NCI-H748 (cell line): Measurements from ENCODE around the gene MT1E.
A peak's percentile ranks its signal among the peaks of the same experiment; 100 is the strongest.

Experiments
- DNase-seq: peaks from one replicate; lab custom pipeline; 2025; ENCODE audit not compliant: unreplicated experiment; lab: John Stamatoyannopoulos, UW

Gene MT1E

GRCh38 chr16:56625943-56626654 lies 518 bp downstream of the MT1E start:
- DNase-seq, result no peak

- no peak for DNase-seq
These were observed 1.1 kb downstream of the MT1E start for GRCh38 chr16:56626685-56627084.

- DNase-seq, result no peak
These were observed 3.1 kb downstream of the MT1E start for GRCh38 chr16:56628486-56629350.

- DNase-seq, result no peak
These were observed 4.0 kb downstream of the MT1E start for GRCh38 chr16:56629531-56629930.

DNA sequence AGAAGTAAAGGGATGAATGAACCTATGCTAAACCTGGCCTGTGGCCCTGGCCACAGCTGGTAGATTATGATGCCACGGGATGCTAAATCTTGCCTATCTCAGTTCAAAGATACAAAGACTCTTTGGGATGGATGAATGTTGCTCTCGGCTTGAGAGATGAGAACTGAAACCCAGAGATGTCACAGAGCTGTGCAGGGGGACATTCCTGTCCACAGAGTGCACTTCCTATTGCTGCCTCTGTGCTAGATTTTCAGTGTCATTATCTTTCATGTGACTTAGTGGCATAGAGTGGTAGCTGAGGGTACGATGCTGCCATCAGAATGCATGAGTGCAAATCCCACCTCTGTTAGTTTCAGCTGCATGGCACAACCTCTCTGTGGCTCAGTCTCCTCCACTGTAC lies 4.6 kb downstream of the MT1E start:
- no peak for DNase-seq

- no peak for DNase-seq
These were observed 5.6 kb downstream of the MT1E start for GRCh38 chr16:56631197-56631596.

- no peak for DNase-seq
These were observed 6.2 kb downstream of the MT1E start for GRCh38 chr16:56631832-56632155.

DNA sequence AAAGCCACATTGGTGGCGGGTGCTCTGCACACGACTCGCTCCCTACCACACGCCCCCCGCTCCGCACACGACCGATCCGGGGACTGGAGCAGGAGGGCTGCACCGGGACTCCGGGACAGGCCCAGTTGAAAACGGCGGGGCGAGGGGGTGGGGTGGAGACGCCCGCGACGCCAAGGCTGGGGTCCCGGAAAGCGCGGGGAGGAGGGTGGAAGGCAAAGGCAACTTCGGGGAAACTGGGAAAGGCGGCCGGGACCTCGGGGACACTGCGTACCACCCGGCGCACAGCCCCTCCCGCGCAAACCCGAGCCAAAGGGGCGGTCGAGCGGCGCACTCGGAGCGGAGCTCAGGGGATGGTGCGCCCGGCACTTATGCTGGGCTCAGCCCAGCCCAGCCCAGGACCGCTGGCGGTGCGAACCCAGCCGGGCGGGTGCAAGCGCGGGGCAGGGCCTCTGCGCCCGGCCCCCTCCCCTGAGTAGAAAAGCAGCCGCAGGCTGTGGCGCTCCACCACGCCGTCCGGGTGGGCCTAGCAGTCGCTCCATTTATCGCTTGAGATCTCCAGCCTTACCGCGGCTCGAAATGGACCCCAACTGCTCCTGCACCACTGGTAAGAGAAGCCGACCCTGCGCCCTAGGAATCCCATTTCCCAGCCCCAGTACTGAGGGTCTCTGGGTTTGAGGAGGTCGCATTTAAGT lies 6.7 kb downstream of the MT1E start, which contains the start of gene MT1M:
TSS of gene MT1M (plus strand) at position 504 of the 692 bp plus-strand sequence. CDS start at position 577, 73 bp downstream.
- no peak for DNase-seq

DNA sequence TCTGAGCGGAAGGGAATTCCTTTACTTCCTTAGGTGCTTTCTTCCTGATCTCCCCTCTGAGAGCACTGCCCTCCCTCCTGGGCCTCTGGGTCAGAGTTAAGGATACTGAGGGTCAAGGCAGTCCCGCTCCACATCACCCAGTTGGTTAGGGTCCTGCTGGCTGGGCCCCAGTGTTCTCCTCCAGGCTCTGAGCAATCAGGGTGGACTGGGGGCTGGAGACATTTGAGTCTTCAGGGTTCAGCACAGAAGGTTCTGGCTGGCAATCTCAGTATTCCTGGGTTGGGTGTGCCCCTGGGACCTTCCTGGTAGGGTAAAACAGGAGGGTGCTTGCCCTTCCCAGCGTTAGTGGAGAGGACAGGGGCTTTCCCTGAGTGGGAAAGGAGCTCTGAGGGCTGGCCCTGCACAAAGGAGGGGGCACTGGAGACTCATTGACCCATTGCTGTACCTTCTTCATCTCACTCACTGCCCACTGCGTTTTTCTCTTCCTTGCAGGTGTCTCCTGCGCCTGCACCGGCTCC lies 7.3 kb downstream of the MT1E start:
- DNase-seq, result no peak

DNA sequence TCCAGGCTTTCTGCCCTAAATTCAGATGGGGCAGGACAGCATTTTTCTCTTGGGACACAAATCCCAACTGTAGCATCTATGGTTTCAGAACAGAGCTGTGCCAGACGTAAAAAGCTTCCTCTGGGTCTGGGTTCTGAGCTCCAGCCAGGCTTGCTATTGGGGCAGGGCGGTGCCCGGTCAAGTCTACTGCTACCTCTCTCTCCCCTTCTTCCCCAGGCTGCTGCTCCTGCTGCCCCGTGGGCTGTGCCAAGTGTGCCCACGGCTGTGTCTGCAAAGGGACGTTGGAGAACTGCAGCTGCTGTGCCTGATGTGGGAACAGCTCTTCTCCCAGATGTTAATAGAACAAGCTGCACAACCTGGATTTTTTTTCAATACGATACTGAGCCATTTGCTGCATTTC lies 8.0 kb downstream of the MT1E start:
- DNase-seq, result no peak

DNA sequence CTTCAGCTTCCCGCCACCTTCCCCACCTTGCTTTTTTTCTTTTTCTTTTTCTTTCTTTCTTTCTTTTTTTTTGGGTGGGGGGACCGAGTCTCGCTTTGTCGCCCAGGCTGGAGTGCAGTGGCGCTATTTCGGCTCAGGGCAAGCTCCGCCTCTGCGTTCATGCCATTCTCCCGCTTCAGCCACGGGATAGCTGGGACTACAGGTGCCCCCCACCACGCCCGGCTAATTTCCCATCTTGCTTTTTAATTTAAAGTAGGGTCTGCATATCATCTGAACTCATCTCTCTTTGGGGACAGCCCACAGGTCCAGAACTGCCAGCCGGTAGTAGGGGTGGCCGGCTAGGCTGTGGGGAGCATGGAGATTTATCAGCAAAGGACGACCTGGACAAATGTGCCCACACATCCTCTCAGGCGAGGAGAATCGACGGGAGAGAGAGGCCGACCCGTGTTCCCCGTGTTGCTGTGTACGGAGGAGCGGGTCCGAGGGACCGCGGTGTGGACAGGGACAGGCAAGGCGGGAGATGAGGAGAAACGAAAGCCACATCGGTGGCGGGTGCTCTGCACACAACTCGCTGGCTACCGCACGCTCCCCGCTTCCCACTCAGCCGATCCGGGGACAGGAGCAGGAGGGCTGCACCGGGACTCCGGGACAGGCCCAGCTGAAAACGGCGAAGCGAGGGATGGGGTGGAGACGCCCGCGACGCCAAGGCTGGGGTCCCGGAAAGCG lies 9.3 kb downstream of the MT1E start:
- no peak for DNase-seq

DNA sequence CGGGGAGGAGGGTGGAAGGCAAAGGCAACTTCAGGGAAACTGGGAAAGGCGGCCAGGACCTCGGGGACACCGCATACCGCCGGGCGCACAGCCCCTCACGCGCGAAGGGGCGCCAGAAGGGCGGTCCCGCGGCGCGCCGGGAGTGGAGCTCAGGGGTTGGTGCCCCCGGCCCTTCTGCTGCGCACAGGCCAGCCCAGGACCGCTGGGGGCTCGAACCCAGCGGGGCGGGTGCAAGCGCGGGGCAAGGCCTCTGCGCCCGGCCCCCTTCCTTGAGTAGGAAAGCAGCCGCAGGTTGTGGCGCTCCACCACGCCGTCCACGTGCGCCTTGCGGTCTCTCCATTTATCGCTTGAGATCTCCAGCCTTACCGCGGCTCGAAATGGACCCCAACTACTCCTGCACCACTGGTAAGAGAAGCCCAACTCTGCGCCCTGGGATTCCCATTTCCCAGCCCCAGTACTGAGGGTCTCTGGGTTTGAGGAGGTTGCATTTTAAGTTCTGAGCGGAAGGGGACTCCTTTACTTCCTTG lies 9.9 kb downstream of the MT1E start:
- DNase-seq, result no peak

DNA sequence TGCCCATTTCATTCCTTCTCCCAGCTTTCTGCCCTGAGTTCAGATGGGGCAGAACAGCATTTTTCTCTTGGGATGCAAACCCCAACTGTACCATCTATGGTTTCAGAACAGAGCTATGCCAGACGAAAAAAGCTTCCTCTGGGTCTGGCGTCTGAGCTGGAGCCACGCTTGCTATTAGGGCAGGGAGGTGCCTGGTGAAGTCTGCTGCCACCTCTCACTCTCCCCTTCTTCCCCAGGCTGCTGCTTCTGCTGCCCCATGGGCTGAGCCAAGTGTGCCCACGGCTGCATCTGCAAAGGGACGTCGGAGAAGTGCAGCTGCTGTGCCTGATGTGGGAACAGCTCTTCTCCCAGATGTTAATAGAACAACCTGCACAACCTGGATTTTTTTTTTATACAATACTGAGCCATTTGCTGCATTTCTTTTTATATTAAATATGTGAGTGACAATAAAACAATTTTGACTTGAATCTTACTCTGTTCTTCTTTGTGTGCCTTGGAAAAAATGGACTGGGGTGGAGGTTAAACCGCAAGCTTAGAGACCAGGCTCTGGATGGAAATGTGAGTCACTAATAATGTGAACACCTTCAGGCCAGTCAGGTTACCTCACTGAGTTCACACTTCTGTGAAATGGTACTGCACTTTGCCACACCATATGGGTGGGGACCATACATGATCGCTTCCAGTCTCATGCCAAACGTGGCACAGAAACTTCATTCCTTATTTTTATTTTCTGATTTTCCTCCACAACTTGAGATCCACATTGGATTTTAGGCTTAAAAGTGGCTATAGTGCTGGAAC lies 11.2 kb downstream of the MT1E start:
- no peak for DNase-seq

- peak; percentile 42 for DNase-seq
These were observed 12.5 kb downstream of the MT1E start, which contains the start of gene MT1A for GRCh38 chr16:56637814-56638750. Gene MT1A (plus strand): TSS chr16:56638666. CDS start chr16:56638739, 73 bp downstream.

- no peak for DNase-seq
These were observed 13.5 kb downstream of the MT1E start for GRCh38 chr16:56639045-56639444.

DNA sequence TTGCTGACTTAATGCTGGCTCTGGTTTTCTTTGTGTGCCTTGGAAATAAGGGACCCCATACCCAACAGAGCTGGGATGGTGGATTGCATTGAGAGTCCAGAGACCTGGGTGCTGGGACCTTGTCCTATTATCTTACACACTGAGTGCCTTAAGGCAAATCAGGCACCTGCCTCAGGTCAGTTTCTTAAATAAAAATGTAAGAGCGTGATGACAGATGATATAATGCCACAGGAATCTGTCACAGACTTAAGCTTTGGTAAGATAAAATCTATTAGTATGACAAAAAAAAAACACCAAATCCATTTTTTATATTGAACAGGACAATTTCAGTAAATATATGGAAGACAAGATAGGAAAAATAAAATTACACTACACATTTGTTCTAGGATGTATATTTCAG lies 14.5 kb downstream of the MT1E start:
- DNase-seq, result no peak

DNA sequence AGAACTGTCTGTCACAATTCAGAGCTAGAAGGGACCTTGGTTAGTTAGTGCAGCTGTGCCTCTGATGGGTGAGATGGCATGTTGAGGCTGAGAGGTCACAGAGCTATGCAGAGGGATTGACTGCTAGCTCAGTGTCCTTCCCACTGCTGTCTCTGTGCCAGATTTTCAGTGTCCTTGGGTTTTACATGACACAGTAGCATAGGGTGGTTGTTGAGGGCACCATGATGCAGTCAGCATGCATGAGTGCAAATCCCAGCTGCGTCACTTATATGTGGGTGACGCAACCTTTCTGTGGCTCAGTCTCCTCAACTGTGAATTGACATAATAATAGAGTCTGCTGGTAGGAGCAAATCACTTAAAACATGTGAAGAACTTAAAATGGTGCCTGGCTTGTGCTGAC lies 15.6 kb downstream of the MT1E start:
- no peak for DNase-seq

- DNase-seq, result no peak
These were observed 17.6 kb downstream of the MT1E start for GRCh38 chr16:56643080-56643778.
